ENCODE data around the gene HOXB4. TPM values are rescaled to one million over a fixed set of nuclear protein-coding genes. Genes with fewer than 3 reads are reported as not detected.

HOXB4 gene
- total and polyA plus RNA-seq, 2 of the 4 experiments (the other 2 are of a cell fraction): 2.0 to 8.5 TPM

DNA sequence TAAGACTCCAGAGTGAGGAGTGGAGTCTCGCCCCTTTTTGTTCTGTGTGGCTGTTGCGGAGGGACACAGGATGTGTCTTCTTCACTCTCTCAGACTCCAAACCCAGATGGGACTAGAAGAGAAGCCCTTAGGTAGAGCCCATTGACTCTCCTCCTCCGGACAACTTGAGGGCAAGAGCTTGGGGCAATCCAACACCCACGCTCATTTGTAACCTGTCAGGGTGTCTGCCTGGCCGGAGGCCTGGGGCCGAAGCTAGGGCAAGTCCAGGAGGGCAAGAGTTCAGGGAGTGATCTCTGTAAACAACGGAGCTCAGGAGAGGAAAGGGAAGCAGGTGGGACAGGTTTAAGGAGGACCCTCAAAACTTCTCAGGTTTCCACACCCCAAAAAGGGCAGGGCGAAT is 45.9 kb downstream of the HOXB4 start:
- Histone ChIP-seq H3K4me1 (ENCODE audit: control insufficient read depth, insufficient read depth, low read length) (no peaks in the 10 kb centered on the region), H2AK9ac (replicated peaks; ENCODE audit: low read depth, low read length, poor library complexity) (no peak overlapping the region), H3K23ac (ENCODE audit: low read depth, low read length) (no peak overlapping the region), H4K91ac (ENCODE audit: insufficient read depth, low read depth, low read length) (no peak overlapping the region), H3K56ac (ENCODE audit: extremely low read depth, insufficient read depth, low read length) (no peak overlapping the region), H3K4ac (ENCODE audit: low read depth, low read length) (no peak overlapping the region), H3K18ac (ENCODE audit: low read depth, low read length) (no peak overlapping the region), H3K9me3 (ENCODE audit: control insufficient read depth, insufficient read depth, low read length) (no peaks in the 10 kb centered on the region), H3K4me2 (ENCODE audit: low read depth, low read length) (no peak overlapping the region), H4K8ac (ENCODE audit: low read depth in 2 of 2, low read length in 2 of 2) (no peak overlapping the region), H2BK5ac (ENCODE audit: low read depth, low read length, poor library complexity, severe bottlenecking) (no peak overlapping the region), H3K79me1 (ENCODE audit: low read depth in 1 of 2, low read length in 2 of 2) (peaks cover 0 to under 1% of the 10 kb centered on the region in 2 experiments; a peak in 1 of 4 replicates), H3K27me3 (ENCODE audit: control insufficient read depth, insufficient read depth, low read length) (peaks cover 11% of the 10 kb centered on the region; the same call in 1 of the 2 replicates), H4K5ac (ENCODE audit: low read depth, low read length) (no peak overlapping the region), H3K27ac (ENCODE audit: insufficient read depth, low read length) (no peak overlapping the region), H3K14ac (replicated peaks; ENCODE audit: low read depth, low read length) (no peak overlapping the region), H3K9me1 (ENCODE audit: insufficient read depth, low read length) (no peaks in the 10 kb centered on the region), H2AFZ (replicated peaks; ENCODE audit: low read length, poor library complexity) (no peak overlapping the region), H4K20me1 (ENCODE audit: insufficient read depth, low read length) (no peaks in the 10 kb centered on the region), H2AK5ac (ENCODE audit: low read depth, low read length) (no peak overlapping the region), H2BK15ac (ENCODE audit: low read depth, low read length) (no peak overlapping the region), H2BK20ac (ENCODE audit: low read depth, low read length) (no peak overlapping the region), H2BK120ac (ENCODE audit: low read depth, low read length) (no peak overlapping the region), H3K4me3 (ENCODE audit: insufficient read depth, low read depth, low read length) (no peak overlapping the region), H3K9ac (ENCODE audit: low read depth, low read length) (no peak overlapping the region), H3K36me3 (ENCODE audit: control insufficient read depth, insufficient read depth, low read length) (no peaks in the 10 kb centered on the region)
- no peak for DNase-seq
- in situ Hi-C loops (cut with MboI; ENCODE audit: low sequenced_read_pairs): no loop called here
- intact Hi-C loops (cut with micrococcal nuclease): no loop called here
- no TSS peak for BruUV-seq (replicated peaks)
- ChIA-PET CTCF (no interaction called here), POLR2A (ENCODE audit: unreplicated experiment) (no interaction called here)
- TF ChIP-seq NFE2L2 (IDR thresholded peaks at IDR 0.05; ENCODE audit: low read depth, low read length) (no peak), USF2 (IDR thresholded peaks at IDR 0.05; ENCODE audit: low read depth, low read length) (no peak), MXI1 (IDR thresholded peaks at IDR 0.05; ENCODE audit: borderline replicate concordance, low read depth, low read length) (no peak), RFX5 (IDR thresholded peaks at IDR 0.05; ENCODE audit: low read depth, low read length) (no peak), ELK1 (IDR thresholded peaks at IDR 0.05; ENCODE audit: borderline replicate concordance, low read depth, low read length) (no peak), BHLHE40 (IDR thresholded peaks at IDR 0.05; ENCODE audit: low read depth, low read length) (no peak), FOS (IDR thresholded peaks at IDR 0.05; ENCODE audit: low read depth, low read length) (no peak), POLR2A (IDR thresholded peaks at IDR 0.05; ENCODE audit: low read depth, low read length) (no peak), RAD21 (IDR thresholded peaks at IDR 0.05; ENCODE audit: low read length) (no peak)
- 100% methylated on average over 1 of the region's 8 CpGs; no CpG with 5 or more reads in 1 of the 2 experiments for WGBS, 2 experiments (ENCODE audit: extremely low coverage in 2 of 2, insufficient read length in 1 of 2)
- dilution Hi-C loops (cut with HindIII; ENCODE audit: low sequenced_read_pairs, unreplicated experiment): no loop called here
- ATAC-seq (ENCODE audit: low read depth): no peak
